Endothelial cell of umbilical vein (primary cell): ENCODE results near the gene SDE2. TPM values are rescaled to one million over a fixed set of nuclear protein-coding genes. Genes with fewer than 3 reads are reported as not detected.
"Not testable (repeated sequence)": the region's sequence is repeated elsewhere in the genome, so short reads cannot be mapped to it uniquely, and the experiment has no call there.

ENCODE experiments used
- BruUV-seq: library from RNA; stranded (reverse); fragments of 400-500 nt; replicated peaks from 2 replicates; lab custom pipeline; 2021; lab: Mats Ljungman, UMichigan
- CTCF ChIA-PET: fragments of 300-600, 350-600 bp; sonication (Branson Sonifier 250); formaldehyde crosslinking; loops from one replicate; lab custom pipeline; 2021; ENCODE audit warnings: antibody characterized with exemption, inconsistent platforms; lab: Charles Lee
- POLR2A ChIA-PET: fragments of 300-600, 350-600 bp; sonication (Branson Sonifier 250); formaldehyde crosslinking; loops from one replicate; lab custom pipeline; 2021; ENCODE audit warnings: antibody characterized with exemption, inconsistent platforms; lab: Charles Lee
- DNase-seq: peaks from one replicate; pipeline ENCODE4 v3.0.0-alpha.2; 2011; ENCODE audit warnings: low read depth, low spot score
- FAIRE-seq: peaks from 2 replicates; lab custom pipeline; 2011; peaks lifted over from hg19 to GRCh38; lab: Jason Lieb, UNC
- H2AFZ ChIP-seq: 2 replicates; pipeline ENCODE4 v1.6.0; 2012; ENCODE audit warnings: low read depth, low read length, control low read depth, inconsistent platforms
- H3K27ac ChIP-seq: 2 replicates; pipeline ENCODE4 v1.5.1; 2011; ENCODE audit warnings: low read depth, mild to moderate bottlenecking, control low read depth, low read length, moderate library complexity; ENCODE audit not compliant: insufficient read depth
- H3K27me3 ChIP-seq, 2 experiments: 2 replicates each; pipeline versions ENCODE4 v1.6.0 to v1.6.1; 2011; ENCODE audit warnings: low read length in 2 of 2, mixed read lengths in 1 of 2; ENCODE audit not compliant: control insufficient read depth in 2 of 2, insufficient read depth in 2 of 2
- H3K36me3 ChIP-seq, 2 experiments: 2 replicates in 1 of 2; 3 replicates in 1 of 2; pipeline ENCODE4 v1.5.1; 2011; ENCODE audit warnings: low read length in 2 of 2, mild to moderate bottlenecking in 1 of 2, moderate library complexity in 1 of 2; ENCODE audit not compliant: control insufficient read depth in 2 of 2, insufficient read depth in 2 of 2; ENCODE audit errors: extremely low read depth in 1 of 2
- H3K4me1 ChIP-seq: 3 replicates; pipeline ENCODE4 v1.5.1; 2011; ENCODE audit warnings: mild to moderate bottlenecking, low read length; ENCODE audit not compliant: control insufficient read depth, insufficient read depth; ENCODE audit errors: extremely low read depth
- H3K4me2 ChIP-seq: 2 replicates; pipeline ENCODE4 v1.6.1; 2011; ENCODE audit warnings: low read length, control low read depth, mixed read lengths; ENCODE audit not compliant: insufficient read depth
- H3K4me3 ChIP-seq, 3 experiments: fragments of 200-600 bp in 1 of 3; sonication (generic), shearing (Covaris generic) in 1 of 3; replicated peaks in 1 of 3; 2 replicates each; pipeline ENCODE4 v1.5.1; 2011 to 2016; ENCODE audit warnings: control low read depth in 3 of 3, low read length in 3 of 3, mild to moderate bottlenecking in 2 of 3, inconsistent platforms in 1 of 3, low read depth in 1 of 3, moderate library complexity in 1 of 3; ENCODE audit not compliant: insufficient read depth in 1 of 3
- H3K79me2 ChIP-seq: 2 replicates; pipeline ENCODE4 v1.6.0; 2012; ENCODE audit warnings: low read length, inconsistent platforms; ENCODE audit not compliant: control insufficient read depth, insufficient read depth
- H3K9ac ChIP-seq: replicated peaks from 2 replicates; pipeline ENCODE3; 2011; ENCODE audit warnings: low read length, control low read depth; ENCODE audit not compliant: insufficient read depth; ENCODE audit errors: extremely low read depth
- H3K9me1 ChIP-seq: replicated peaks from 3 replicates; pipeline ENCODE4 v1.6.0; 2011; ENCODE audit warnings: mild to moderate bottlenecking, low read length; ENCODE audit not compliant: control insufficient read depth, insufficient read depth; ENCODE audit errors: extremely low read depth
- H3K9me3 ChIP-seq: replicated peaks from 2 replicates; pipeline ENCODE4 v1.5.1; 2012; ENCODE audit warnings: low read length, inconsistent platforms; ENCODE audit not compliant: control insufficient read depth, insufficient read depth
- H4K20me1 ChIP-seq: replicated peaks from 2 replicates; pipeline ENCODE3; 2011; ENCODE audit warnings: mild to moderate bottlenecking, low read length; ENCODE audit not compliant: control insufficient read depth, insufficient read depth; ENCODE audit errors: extremely low read depth
- EZH2 ChIP-seq: IDR thresholded peaks from 2 replicates; pipeline ENCODE4 v1.6.1; 2012; ENCODE audit warnings: borderline replicate concordance, low read depth, mild to moderate bottlenecking, moderate library complexity, low read length, inconsistent platforms; ENCODE audit not compliant: severe bottlenecking
- POLR2A ChIP-seq: IDR thresholded peaks from 2 replicates; pipeline ENCODE4 v1.6.1; 2012; ENCODE audit warnings: low read depth, mild to moderate bottlenecking, control low read depth, low read length
- POLR2AphosphoS5 ChIP-seq: IDR thresholded peaks from 2 replicates; pipeline ENCODE4 v1.6.1; 2012; ENCODE audit warnings: low read depth, mild to moderate bottlenecking, control low read depth, low read length, moderate library complexity; ENCODE audit not compliant: insufficient read depth
- dilution Hi-C: fragments of 300-500 bp; cut with MboI; formaldehyde crosslinking; loops from one replicate; pipeline ENCODE4 v1.15.0; 2019; ENCODE audit warnings: low sequenced_read_pairs; ENCODE audit not compliant: extremely low pct_ligation_motif_present
- intact Hi-C: fragments of 100-400 bp; cut with micrococcal nuclease; formaldehyde crosslinking; loops from one replicate; pipeline ENCODE4 v1.10.0; 2022
- polyA plus RNA-seq, 4 experiments: library from polyadenylated mRNA; depleted of rRNA in 3 of 4; stranded (reverse) in 3 of 4; unstranded in 1 of 4; fragments of >200 nt; gene quantifications; 2 replicates each; pipeline versions ENCODE4 v1.2.1 to v1.2.3, GENCODE V29; 2011 to 2012; ENCODE audit warnings: missing spikeins in 1 of 4
- total RNA-seq: library from RNA; stranded (reverse); gene quantifications from 2 replicates; pipeline ENCODE4 v1.2.3, GENCODE V29; 2021
- TF ChIP-seq, protein P1 (sequence below): IDR thresholded peaks from 2 replicates; pipeline ENCODE4 v1.6.1; 2011; ENCODE audit not compliant: insufficient read depth, insufficient read length

SDE2 gene
- total and polyA plus RNA-seq, 2 donors (not counting 3 experiments of a cell fraction or from before 2014, with no cell fraction given), result 11.9 to 16.1 TPM

DNA sequence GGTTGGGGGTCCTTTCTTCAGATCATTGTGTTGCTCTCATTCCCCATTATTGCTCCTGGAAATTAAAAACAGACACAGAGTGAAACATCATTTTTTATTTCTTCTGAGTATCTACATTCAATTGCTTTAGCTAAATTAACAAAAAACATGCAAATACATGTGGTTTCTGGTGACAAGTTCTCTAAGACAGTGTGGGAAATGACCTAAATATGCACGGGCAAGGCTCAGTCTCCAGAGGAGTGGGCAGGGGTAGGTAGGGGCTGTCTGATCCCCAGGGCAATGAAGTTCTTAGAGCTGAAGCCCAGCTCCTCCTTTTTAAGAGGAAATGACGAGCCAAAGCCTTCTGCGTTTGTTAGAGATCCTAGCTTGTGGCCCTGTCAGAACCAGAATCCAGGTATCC lies 62.6 kb downstream of the SDE2 start:
- TF ChIP-seq POLR2A, result no peak
- no peak for TF ChIP-seq POLR2AphosphoS5
- no peak for TF ChIP-seq EZH2
- TF ChIP-seq, protein P1, sequence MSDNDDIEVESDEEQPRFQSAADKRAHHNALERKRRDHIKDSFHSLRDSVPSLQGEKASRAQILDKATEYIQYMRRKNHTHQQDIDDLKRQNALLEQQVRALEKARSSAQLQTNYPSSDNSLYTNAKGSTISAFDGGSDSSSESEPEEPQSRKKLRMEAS, result no peak
- intact Hi-C loops, result no loop called here
- FAIRE-seq, result no peak
- H3K27ac ChIP-seq, result no peak overlapping the region
- H3K4me1 ChIP-seq, result no peaks in the 10 kb centered on the region
- H3K9me3 ChIP-seq, result no peaks in the 10 kb centered on the region
- H3K36me3 ChIP-seq, result no peaks in the 10 kb centered on the region
- no TSS peak for BruUV-seq
- H3K9ac ChIP-seq, result no peak overlapping the region
- H4K20me1 ChIP-seq, result no peaks in the 10 kb centered on the region
- no peak for DNase-seq
- dilution Hi-C loops, result no loop called here
- no peak overlapping the region for H2AFZ ChIP-seq
- POLR2A ChIA-PET, result interaction anchor here (0.9 kb wide), 1 partner anchor 10 kb away, joined by 4 read pairs; no protein-coding TSS in a partner anchor
- H3K79me2 ChIP-seq, result no peaks in the 10 kb centered on the region
- CTCF ChIA-PET, result interaction anchor here (0.6 to 1.4 kb wide), 5 partner anchors 12 to 1479 kb away, joined by 3 to 5 read pairs (median 3); partner anchors contain the start of gene PYCR2
- H3K4me3 ChIP-seq, result no peak overlapping the region
- no peaks in the 10 kb centered on the region for H3K9me1 ChIP-seq
- no peak overlapping the region for H3K4me2 ChIP-seq
- H3K27me3 ChIP-seq, result no peaks in the 10 kb centered on the region

DNA sequence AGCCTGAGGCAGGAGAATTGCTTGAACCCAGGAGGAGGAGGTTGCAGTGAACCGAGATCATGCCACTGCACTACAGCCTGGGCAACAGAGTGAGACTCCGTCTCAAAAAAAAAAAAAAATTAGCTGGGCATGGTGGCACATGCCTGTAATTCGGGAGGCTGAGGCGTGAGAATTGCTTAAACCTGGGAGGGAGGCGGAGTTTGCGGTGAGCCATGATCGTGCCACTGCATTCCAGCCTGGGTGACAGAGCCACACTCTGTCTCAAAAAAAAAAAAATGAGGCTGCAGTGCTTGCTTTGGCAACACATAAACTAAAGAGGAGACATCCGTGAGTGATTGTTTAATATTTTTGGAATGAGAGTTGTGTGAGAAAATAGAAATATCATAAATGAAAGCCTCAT lies 63.1 kb downstream of the SDE2 start:
- FAIRE-seq, result not testable (repeated sequence)
- CTCF ChIA-PET, result interaction anchor here (0.6 to 1.4 kb wide), 5 partner anchors 12 to 1479 kb away, joined by 3 to 5 read pairs (median 3); partner anchors contain the start of gene PYCR2

More for the DNA sequence above, 63.1 kb downstream of the SDE2 start:
- DNase-seq, BruUV-seq, H3K4me1 ChIP-seq, H3K9me1 ChIP-seq, H3K36me3 ChIP-seq, H3K27me3 ChIP-seq, H3K9ac ChIP-seq, H4K20me1 ChIP-seq, H3K4me2 ChIP-seq, H2AFZ ChIP-seq, dilution Hi-C loops, intact Hi-C loops, H3K27ac ChIP-seq, H3K4me3 ChIP-seq, H3K79me2 ChIP-seq, H3K9me3 ChIP-seq: not testable (repeated sequence)
- POLR2A ChIA-PET, result interaction anchor here (0.9 kb wide), 1 partner anchor 10 kb away, joined by 4 read pairs; no protein-coding TSS in a partner anchor
